Panc1 (cell line): ENCODE results near the gene ISCA1. TPM values are rescaled to one million over a fixed set of nuclear protein-coding genes. Genes with fewer than 3 reads are reported as not detected.

Experiments
- ATAC-seq: fragments of 200-7000 bp; cut with Tn5 transposase; 2 replicates; pipeline ENCODE4 v1.9.1; 2020; ENCODE audit warnings: mild to moderate bottlenecking, moderate library complexity
- BruUV-seq: library from RNA; stranded (reverse); fragments of 400-500 nt; replicated peaks from 2 replicates; lab custom pipeline; 2021; lab: Mats Ljungman, UMichigan
- CTCF ChIA-PET: fragments of 300-600 bp; sonication (Branson Sonifier 250); formaldehyde crosslinking; loops from one replicate; lab custom pipeline; 2022; ENCODE audit warnings: antibody characterized with exemption; lab: Charles Lee
- POLR2A ChIA-PET: fragments of 300-600 bp; sonication (Branson Sonifier 250); formaldehyde crosslinking; loops from one replicate; lab custom pipeline; 2022; ENCODE audit warnings: antibody characterized with exemption; lab: Charles Lee
- DNase-seq: peaks from one replicate; pipeline ENCODE4 v3.0.0-alpha.2; 2010; ENCODE audit warnings: low read depth, low spot score
- H3K27ac ChIP-seq: 2 replicates; pipeline ENCODE4 v1.5.1; 2011; ENCODE audit warnings: mild to moderate bottlenecking, low read length, inconsistent platforms
- H3K27me3 ChIP-seq: fragments of 200-500 bp; sonication (Bioruptor generic); 2 replicates; pipeline ENCODE4 v1.6.0; 2014; ENCODE audit warnings: low read length, inconsistent platforms; ENCODE audit not compliant: control insufficient read depth, insufficient read depth
- H3K36me3 ChIP-seq: fragments of 200-500 bp; sonication (Bioruptor generic); 2 replicates; pipeline ENCODE4 v1.5.1; 2014; ENCODE audit warnings: inconsistent platforms, mild to moderate bottlenecking, low read length, moderate library complexity; ENCODE audit not compliant: control insufficient read depth, insufficient read depth
- H3K4me1 ChIP-seq: 2 replicates; pipeline ENCODE4 v1.5.1; 2011; ENCODE audit warnings: inconsistent platforms, mild to moderate bottlenecking, low read length, moderate library complexity; ENCODE audit not compliant: control insufficient read depth, insufficient read depth
- H3K4me3 ChIP-seq, 2 experiments: 2 replicates each; pipeline ENCODE4 v1.5.1; 2011 to 2012; ENCODE audit warnings: low read depth in 2 of 2, low read length in 2 of 2, mild to moderate bottlenecking in 2 of 2, inconsistent platforms in 1 of 2, moderate library complexity in 1 of 2
- H3K9me3 ChIP-seq: fragments of 200-500 bp; sonication (Bioruptor generic); 2 replicates; pipeline ENCODE4 v1.5.1; 2014; ENCODE audit warnings: low read depth, mild to moderate bottlenecking, inconsistent platforms, low read length, moderate library complexity; ENCODE audit not compliant: control insufficient read depth, insufficient read depth
- POLR2AphosphoS5 ChIP-seq: IDR thresholded peaks from 2 replicates; pipeline ENCODE4 v1.6.1; 2012; ENCODE audit warnings: mild to moderate bottlenecking, low read depth, low read length, moderate library complexity
- SIN3A ChIP-seq: IDR thresholded peaks from 2 replicates; pipeline ENCODE4 v1.6.1; 2012; ENCODE audit warnings: low read depth, mild to moderate bottlenecking, low read length, moderate library complexity, borderline replicate concordance; ENCODE audit not compliant: insufficient read depth
- TCF7L2 ChIP-seq: IDR thresholded peaks from 2 replicates; pipeline ENCODE4 v1.6.1; 2011; ENCODE audit warnings: mild to moderate bottlenecking, low read depth, low read length, inconsistent platforms
- in situ Hi-C: cut with HindIII; loops from 2 replicates; pipeline ENCODE4 v1.10.0; 2016; ENCODE audit warnings: low sequenced_read_pairs, low pct_unique_long_range_greater_than_20kb
- intact Hi-C: fragments of 100-400 bp; cut with micrococcal nuclease; formaldehyde crosslinking; loops from one replicate; pipeline ENCODE4 v1.10.0; 2022; ENCODE audit not compliant: unreplicated experiment
- total RNA-seq: library from RNA; stranded (reverse); gene quantifications from one replicate; pipeline ENCODE4 v1.2.1, GENCODE V29; 2021; ENCODE audit not compliant: unreplicated experiment
- TF ChIP-seq, protein P1 (sequence below): fragments of 450-650 bp; IDR thresholded peaks from 2 replicates; pipeline ENCODE4 v1.5.1; 2017; ENCODE audit warnings: mild to moderate bottlenecking
- TF ChIP-seq, protein P2 (sequence below), 2 experiments: IDR thresholded peaks; 2 replicates each; pipeline ENCODE4 v1.6.1; 2011 to 2012; ENCODE audit warnings: low read depth in 2 of 2, control low read depth in 1 of 2, low read length in 1 of 2, mild to moderate bottlenecking in 1 of 2, moderate library complexity in 1 of 2; ENCODE audit not compliant: insufficient read depth in 1 of 2

Gene ISCA1
- total RNA-seq, 1 experiment from 2014 or later = 19.9 TPM

GRCh38 chr9:86324308-86324707, 42.0 kb upstream of the ISCA1 start:
- H3K27ac ChIP-seq = no peak overlapping the region
- BruUV-seq = no TSS peak
- H3K4me3 ChIP-seq = no peak overlapping the region
- in situ Hi-C loops (no loop called here), intact Hi-C loops (no loop called here)
- H3K9me3 ChIP-seq = no peaks in the 10 kb centered on the region
- TF ChIP-seq, protein P1, sequence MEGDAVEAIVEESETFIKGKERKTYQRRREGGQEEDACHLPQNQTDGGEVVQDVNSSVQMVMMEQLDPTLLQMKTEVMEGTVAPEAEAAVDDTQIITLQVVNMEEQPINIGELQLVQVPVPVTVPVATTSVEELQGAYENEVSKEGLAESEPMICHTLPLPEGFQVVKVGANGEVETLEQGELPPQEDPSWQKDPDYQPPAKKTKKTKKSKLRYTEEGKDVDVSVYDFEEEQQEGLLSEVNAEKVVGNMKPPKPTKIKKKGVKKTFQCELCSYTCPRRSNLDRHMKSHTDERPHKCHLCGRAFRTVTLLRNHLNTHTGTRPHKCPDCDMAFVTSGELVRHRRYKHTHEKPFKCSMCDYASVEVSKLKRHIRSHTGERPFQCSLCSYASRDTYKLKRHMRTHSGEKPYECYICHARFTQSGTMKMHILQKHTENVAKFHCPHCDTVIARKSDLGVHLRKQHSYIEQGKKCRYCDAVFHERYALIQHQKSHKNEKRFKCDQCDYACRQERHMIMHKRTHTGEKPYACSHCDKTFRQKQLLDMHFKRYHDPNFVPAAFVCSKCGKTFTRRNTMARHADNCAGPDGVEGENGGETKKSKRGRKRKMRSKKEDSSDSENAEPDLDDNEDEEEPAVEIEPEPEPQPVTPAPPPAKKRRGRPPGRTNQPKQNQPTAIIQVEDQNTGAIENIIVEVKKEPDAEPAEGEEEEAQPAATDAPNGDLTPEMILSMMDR = no peak
- TF ChIP-seq TCF7L2 (no peak), POLR2AphosphoS5 (no peak), SIN3A (no peak)
- TF ChIP-seq, protein P2, sequence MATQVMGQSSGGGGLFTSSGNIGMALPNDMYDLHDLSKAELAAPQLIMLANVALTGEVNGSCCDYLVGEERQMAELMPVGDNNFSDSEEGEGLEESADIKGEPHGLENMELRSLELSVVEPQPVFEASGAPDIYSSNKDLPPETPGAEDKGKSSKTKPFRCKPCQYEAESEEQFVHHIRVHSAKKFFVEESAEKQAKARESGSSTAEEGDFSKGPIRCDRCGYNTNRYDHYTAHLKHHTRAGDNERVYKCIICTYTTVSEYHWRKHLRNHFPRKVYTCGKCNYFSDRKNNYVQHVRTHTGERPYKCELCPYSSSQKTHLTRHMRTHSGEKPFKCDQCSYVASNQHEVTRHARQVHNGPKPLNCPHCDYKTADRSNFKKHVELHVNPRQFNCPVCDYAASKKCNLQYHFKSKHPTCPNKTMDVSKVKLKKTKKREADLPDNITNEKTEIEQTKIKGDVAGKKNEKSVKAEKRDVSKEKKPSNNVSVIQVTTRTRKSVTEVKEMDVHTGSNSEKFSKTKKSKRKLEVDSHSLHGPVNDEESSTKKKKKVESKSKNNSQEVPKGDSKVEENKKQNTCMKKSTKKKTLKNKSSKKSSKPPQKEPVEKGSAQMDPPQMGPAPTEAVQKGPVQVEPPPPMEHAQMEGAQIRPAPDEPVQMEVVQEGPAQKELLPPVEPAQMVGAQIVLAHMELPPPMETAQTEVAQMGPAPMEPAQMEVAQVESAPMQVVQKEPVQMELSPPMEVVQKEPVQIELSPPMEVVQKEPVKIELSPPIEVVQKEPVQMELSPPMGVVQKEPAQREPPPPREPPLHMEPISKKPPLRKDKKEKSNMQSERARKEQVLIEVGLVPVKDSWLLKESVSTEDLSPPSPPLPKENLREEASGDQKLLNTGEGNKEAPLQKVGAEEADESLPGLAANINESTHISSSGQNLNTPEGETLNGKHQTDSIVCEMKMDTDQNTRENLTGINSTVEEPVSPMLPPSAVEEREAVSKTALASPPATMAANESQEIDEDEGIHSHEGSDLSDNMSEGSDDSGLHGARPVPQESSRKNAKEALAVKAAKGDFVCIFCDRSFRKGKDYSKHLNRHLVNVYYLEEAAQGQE (IDR thresholded peaks at IDR 0.05; ENCODE audit: insufficient read depth in 1 of 2, low read depth in 2 of 2, low read length in 1 of 2) = no peak
- ATAC-seq = no peak
- H3K27me3 ChIP-seq = no peaks in the 10 kb centered on the region
- CTCF ChIA-PET = no interaction called here
- DNase-seq = no peak
- H3K36me3 ChIP-seq = peaks cover 21% of the 10 kb centered on the region
- POLR2A ChIA-PET = no interaction called here
- H3K4me1 ChIP-seq = no peaks in the 10 kb centered on the region

DNA sequence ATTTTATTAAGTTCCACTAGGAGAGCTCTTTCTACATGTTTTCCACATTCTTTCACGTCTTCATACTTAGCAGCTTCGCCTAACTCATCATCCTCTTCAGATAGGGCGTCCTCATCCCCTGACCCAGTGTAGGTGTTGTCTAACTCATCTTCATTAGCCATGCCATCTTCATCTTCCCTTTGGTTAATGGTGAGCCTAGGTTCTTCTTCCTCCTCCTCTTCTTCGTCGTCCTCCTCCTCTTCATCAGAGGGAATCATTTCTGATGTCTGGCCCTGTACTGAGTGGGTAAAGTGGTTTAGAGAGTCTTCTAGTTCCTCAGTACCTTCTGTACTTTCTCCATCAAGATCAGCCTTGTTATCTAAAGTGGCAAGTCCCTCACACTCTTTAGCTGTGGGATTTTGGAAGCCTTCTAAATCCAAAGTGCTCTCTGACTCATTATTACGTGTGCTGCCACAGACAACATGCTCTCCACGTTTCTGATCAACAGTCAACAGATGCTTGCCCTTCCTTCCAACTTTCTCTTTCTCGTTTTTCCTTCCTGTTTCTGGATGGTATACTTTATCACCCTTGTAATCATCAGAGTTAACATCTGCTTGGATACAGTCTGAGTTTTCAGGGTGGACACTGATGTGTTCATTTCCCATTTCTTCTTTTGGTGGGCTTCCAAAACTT, 40.8 kb upstream of the ISCA1 start:
- H3K4me1 ChIP-seq = no peaks in the 10 kb centered on the region
- intact Hi-C loops (no loop called here), in situ Hi-C loops (no loop called here)
- H3K27ac ChIP-seq = no peak overlapping the region
- DNase-seq (no peak), ATAC-seq (no peak)
- no peaks in the 10 kb centered on the region for H3K9me3 ChIP-seq
- no peaks in the 10 kb centered on the region for H3K27me3 ChIP-seq
- H3K36me3 ChIP-seq = peaks cover 24% of the 10 kb centered on the region
- TF ChIP-seq POLR2AphosphoS5 (no peak), SIN3A (no peak), TCF7L2 (no peak)
- TF ChIP-seq, protein P1 = no peak
- TF ChIP-seq, protein P2 (IDR thresholded peaks at IDR 0.05; ENCODE audit: insufficient read depth in 1 of 2, low read depth in 2 of 2, low read length in 1 of 2) = no peak
- ChIA-PET POLR2A (no interaction called here), CTCF (no interaction called here)
- no TSS peak for BruUV-seq
- no peak overlapping the region for H3K4me3 ChIP-seq
